ENCODE measurements around the gene ST6GALNAC2.

ST6GALNAC2 gene

GRCh38 chr17:76556765-76557367, 28.8 kb downstream of the ST6GALNAC2 start:
- DNase-seq (ENCODE audit: low read depth in 2 of 2), result no peak

GRCh38 chr17:76554131-76554530, 31.5 kb downstream of the ST6GALNAC2 start:
- DNase-seq (ENCODE audit: low read depth in 2 of 2), result no peak

DNA sequence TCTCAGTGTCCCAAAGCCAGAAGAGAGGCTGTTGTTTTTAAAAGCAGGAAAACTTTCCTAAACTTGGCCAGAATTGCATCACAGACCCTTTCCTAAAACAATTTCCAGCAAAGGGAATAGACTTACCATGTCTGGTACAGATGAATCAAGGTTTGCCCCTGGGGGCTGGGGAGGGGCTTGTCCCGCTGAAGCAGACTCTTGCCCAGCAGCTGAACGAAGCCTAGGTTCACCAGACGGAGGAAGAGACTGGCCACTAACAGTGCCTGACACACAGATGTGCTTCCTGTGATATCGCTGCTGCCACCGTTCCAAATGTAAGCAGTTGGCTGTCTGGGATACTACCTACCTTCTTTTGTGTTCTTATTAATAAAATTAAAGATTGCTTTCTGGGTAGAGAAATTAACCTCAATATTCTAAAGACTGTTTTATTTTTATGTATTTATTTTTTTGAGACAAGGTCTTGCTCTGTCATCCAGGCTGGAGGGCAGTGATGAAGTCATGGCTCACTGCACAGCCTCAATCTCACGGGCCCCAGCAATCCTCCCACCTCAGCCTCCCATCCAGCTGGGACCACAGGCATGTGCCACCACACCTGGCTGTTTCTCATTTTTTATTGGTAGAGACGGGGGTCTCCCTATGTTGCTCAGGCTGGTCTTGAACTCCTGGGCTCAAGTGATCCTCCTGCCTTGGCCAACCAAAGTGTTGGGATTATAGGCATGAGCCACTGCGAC, 32.3 kb downstream of the ST6GALNAC2 start:
- DNase-seq (ENCODE audit: low read depth in 2 of 2), result no peak

GRCh38 chr17:76551685-76552084, 34.0 kb downstream of the ST6GALNAC2 start:
- DNase-seq (ENCODE audit: low read depth in 2 of 2), result no peak

- no peak for DNase-seq (ENCODE audit: low read depth in 2 of 2)
Measured at GRCh38 chr17:76550712-76551615, 34.7 kb downstream of the ST6GALNAC2 start.

- DNase-seq (ENCODE audit: low read depth in 2 of 2), result no peak
Measured at GRCh38 chr17:76549539-76549938, 36.1 kb downstream of the ST6GALNAC2 start.

GRCh38 chr17:76549215-76549518, 36.5 kb downstream of the ST6GALNAC2 start:
- no peak for DNase-seq (ENCODE audit: low read depth in 2 of 2)

- no peak for DNase-seq (ENCODE audit: low read depth in 2 of 2)
Measured at GRCh38 chr17:76548378-76549214, 37.1 kb downstream of the ST6GALNAC2 start.

- no peak for DNase-seq (ENCODE audit: low read depth in 2 of 2)
Measured at GRCh38 chr17:76547642-76548202, 37.9 kb downstream of the ST6GALNAC2 start.

GRCh38 chr17:76547183-76547641, 38.4 kb downstream of the ST6GALNAC2 start:
- peak in 1 of 2 donors; percentile 37 for DNase-seq (ENCODE audit: low read depth in 2 of 2)

GRCh38 chr17:76546556-76547182, 39.0 kb downstream of the ST6GALNAC2 start:
- DNase-seq (ENCODE audit: low read depth in 2 of 2), result no peak

GRCh38 chr17:76545918-76546555, 39.6 kb downstream of the ST6GALNAC2 start:
- DNase-seq (ENCODE audit: low read depth in 2 of 2), result no peak

DNA sequence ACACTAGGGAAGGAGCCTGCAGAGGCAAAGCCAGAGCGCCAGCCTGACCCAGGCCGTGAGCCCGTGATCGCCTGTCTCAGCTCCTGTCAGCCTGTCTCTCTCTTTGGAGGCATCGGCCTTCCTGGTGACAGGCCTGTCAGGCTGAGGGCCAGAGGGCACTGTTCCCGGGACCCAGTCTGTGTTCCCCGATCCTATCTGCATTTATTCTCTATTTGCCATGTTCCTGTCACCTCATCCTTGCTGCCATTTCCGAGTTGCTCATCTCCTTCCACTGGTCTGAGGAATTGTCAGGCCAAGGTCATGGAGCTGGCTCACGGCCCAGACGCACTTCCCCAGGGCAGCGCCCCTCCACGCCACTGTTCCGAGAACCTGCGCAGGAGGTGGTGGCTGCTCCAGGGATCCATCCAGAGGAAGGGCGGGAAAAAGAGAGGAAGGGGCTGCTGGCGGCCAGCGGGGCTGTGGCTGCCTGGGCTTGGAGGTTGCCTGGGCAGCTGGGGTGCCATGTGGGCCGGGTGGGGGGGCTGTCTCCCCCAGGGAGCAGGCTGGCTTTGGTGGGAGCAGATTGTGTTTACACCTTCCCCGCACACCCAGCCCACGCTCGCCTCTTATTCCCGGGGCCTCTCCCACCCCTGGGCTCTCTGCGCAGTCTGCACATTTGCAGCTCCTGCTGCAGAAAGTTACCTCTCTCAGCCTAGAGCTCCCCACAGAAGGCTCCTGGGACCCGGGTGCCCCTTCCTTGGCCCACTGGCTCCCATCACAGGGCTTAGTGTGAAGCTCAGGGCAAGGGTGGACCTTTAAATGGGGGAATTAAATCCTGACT, 40.9 kb downstream of the ST6GALNAC2 start:
- DNase-seq (ENCODE audit: low read depth in 2 of 2), result no peak

GRCh38 chr17:76543826-76544545, 41.7 kb downstream of the ST6GALNAC2 start:
- DNase-seq (ENCODE audit: low read depth in 2 of 2), result no peak

DNA sequence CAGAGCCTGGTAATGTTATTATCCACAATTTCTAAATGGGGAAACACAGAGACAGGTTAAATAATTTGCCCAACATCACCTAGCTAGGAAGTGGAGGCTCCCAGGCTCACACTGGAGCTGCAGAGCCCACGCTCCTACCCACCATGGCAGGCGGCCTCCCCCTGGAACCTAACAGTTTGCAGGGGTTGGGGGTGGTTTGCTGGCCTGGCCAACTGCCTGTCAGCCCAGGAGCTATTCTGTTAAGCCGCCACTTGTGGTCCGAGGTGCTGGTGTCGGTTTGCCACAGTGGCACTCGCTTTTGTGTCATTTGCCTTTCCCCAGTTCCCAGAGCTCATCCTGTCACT, 42.2 kb downstream of the ST6GALNAC2 start:
- no peak for DNase-seq (ENCODE audit: low read depth in 2 of 2)

DNA sequence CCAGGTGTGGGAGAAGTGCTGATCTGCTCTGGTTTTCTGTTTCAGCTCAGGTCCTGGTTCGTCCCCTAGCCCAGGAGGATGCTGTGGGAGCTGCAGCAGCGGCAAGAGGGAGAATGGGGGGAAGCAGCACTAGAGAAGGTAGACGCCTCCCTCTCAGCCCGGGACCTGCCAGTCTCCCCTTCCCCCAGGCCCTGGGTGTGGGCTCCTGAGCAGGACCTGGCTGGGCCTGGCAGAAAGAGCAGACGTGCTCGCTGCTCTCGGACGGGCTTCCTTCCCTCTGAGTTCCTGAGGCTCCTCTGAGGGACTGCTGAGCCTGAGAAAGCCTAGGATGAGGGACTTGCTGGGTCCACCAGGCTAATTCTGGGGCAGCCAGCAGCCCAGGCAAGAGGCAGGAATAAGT, 42.7 kb downstream of the ST6GALNAC2 start:
- DNase-seq (ENCODE audit: low read depth in 2 of 2), result no peak

DNA sequence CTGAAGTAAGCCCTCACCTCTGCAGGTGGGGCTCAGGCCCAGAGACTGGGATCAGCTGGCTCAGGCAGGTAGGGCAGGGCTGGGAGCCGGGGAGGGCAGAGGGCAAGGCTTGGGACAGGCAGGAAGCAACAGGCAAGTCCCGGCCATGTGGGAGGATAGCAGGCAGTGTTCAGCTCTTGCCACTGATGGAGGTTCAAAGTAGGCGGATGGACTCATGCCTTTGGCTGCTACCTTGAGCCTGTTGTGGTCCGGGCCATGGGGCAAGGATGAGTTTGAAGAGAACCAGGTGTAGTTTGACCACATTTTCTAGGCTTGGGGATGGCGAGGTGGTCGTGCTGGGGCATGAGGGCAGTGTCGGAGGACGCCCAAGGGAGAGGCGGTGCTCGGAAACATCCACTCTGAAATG, 43.1 kb downstream of the ST6GALNAC2 start:
- DNase-seq (ENCODE audit: low read depth in 2 of 2), result no peak

- DNase-seq (ENCODE audit: low read depth in 2 of 2), result no peak
Measured at GRCh38 chr17:76541739-76542454, 43.8 kb downstream of the ST6GALNAC2 start.

Measured in stimulated activated CD8-positive, alpha-beta memory T cell treated with anti-CD3 and anti-CD28 coated beads, Interleukin-15, amount 100 ng/mL, for 4 hours (primary cell).